SJSA1 (cell line): ENCODE results near the gene NKAIN4. TPM values are rescaled to one million over a fixed set of nuclear protein-coding genes. Genes with fewer than 3 reads are reported as not detected.
A peak's percentile ranks its signal among the peaks of the same experiment; 100 is the strongest.

ENCODE experiments used
- DNase-seq, 2 experiments: peaks; one replicate each; pipeline ENCODE4 v3.0.0-alpha.2; 2015 to 2020; ENCODE audit warnings: low spot score in 2 of 2, low read depth in 1 of 2
- H3K27ac ChIP-seq: fragments of 250-450 bp; sonication (Bioruptor Pico); 2 replicates; pipeline ENCODE4 v1.5.1; 2020; ENCODE audit warnings: mild to moderate bottlenecking, moderate library complexity
- H3K27me3 ChIP-seq: fragments of 250-450 bp; sonication (Bioruptor Pico); replicated peaks from 2 replicates; pipeline ENCODE4 v1.5.1; 2020; ENCODE audit warnings: mild to moderate bottlenecking, moderate library complexity
- H3K36me3 ChIP-seq: fragments of 250-450 bp; sonication (Bioruptor Pico); 2 replicates; pipeline ENCODE4 v1.5.1; 2020; ENCODE audit warnings: mild to moderate bottlenecking
- H3K4me1 ChIP-seq: fragments of 250-450 bp; sonication (Bioruptor Pico); replicated peaks from 2 replicates; pipeline ENCODE4 v1.6.1; 2021; ENCODE audit warnings: mild to moderate bottlenecking
- H3K4me3 ChIP-seq: fragments of 250-450 bp; sonication (Bioruptor Pico); 2 replicates; pipeline ENCODE4 v1.5.1; 2020; ENCODE audit warnings: mild to moderate bottlenecking
- H3K9me3 ChIP-seq: fragments of 250-450 bp; sonication (Bioruptor Pico); replicated peaks from 2 replicates; pipeline ENCODE4 v1.5.1; 2020; ENCODE audit warnings: mild to moderate bottlenecking
- total RNA-seq: library from RNA; depleted of rRNA; stranded (reverse); fragments of >200 nt; shearing (Covaris generic); gene quantifications from 2 replicates; pipeline ENCODE4 v1.2.3, GENCODE V29; 2014

NKAIN4 gene
- total RNA-seq, 1 experiment from 2014 or later = not detected

DNA sequence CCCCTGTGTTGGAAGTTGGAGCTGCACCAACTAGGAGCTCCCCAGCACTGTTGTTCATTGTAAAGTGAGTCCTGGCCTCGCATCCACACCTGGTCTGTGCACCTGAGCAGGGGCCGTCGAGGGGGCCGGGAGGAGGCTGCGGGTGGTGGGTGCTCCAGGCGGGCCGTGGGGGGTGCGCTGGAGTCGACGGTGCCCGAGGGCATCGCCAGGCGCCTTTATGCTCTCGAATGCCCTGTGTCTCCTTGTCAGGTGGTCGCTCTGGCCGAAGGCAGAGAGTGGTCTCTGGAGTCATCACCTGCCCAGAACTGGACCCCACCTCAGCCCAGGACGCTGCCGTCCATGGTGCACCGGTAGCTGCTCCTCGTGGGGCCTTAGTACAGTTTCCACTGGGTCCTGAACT is 22.7 kb upstream of the NKAIN4 start:
- no peaks in the 10 kb centered on the region for H3K9me3 ChIP-seq
- peaks cover 79% of the 10 kb centered on the region for H3K36me3 ChIP-seq
- no peak overlapping the region for H3K27ac ChIP-seq
- no peak for DNase-seq
- H3K4me3 ChIP-seq = no peak overlapping the region
- no peaks in the 10 kb centered on the region; the same call in 1 of the 2 replicates for H3K27me3 ChIP-seq
- peaks cover 12% of the 10 kb centered on the region for H3K4me1 ChIP-seq

DNA sequence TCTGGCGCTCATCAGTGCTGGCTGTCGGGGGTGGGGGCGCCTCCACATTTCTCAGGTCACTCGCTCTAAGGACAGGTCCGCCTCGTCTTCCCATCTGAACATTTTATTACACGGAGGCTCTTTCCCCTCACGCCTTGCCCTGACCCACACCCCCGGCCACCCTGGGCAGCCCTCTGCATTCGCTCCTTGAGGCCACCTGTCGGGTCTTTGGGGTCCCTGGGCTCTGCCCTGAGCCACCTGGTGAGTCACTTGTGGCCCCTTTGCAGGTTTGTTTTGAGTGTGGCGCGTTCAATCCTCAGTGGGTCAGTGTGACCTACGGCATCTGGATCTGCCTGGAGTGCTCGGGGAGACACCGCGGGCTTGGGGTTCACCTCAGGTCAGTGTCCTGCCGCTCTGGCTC is 21.6 kb upstream of the NKAIN4 start:
- DNase-seq = no peak
- Histone ChIP-seq H3K27ac (no peak overlapping the region), H3K4me1 (peaks cover 12% of the 10 kb centered on the region), H3K9me3 (no peaks in the 10 kb centered on the region), H3K36me3 (peaks cover 68% of the 10 kb centered on the region), H3K4me3 (no peak overlapping the region), H3K27me3 (no peaks in the 10 kb centered on the region; the same call in none of the 2 replicates)

DNA sequence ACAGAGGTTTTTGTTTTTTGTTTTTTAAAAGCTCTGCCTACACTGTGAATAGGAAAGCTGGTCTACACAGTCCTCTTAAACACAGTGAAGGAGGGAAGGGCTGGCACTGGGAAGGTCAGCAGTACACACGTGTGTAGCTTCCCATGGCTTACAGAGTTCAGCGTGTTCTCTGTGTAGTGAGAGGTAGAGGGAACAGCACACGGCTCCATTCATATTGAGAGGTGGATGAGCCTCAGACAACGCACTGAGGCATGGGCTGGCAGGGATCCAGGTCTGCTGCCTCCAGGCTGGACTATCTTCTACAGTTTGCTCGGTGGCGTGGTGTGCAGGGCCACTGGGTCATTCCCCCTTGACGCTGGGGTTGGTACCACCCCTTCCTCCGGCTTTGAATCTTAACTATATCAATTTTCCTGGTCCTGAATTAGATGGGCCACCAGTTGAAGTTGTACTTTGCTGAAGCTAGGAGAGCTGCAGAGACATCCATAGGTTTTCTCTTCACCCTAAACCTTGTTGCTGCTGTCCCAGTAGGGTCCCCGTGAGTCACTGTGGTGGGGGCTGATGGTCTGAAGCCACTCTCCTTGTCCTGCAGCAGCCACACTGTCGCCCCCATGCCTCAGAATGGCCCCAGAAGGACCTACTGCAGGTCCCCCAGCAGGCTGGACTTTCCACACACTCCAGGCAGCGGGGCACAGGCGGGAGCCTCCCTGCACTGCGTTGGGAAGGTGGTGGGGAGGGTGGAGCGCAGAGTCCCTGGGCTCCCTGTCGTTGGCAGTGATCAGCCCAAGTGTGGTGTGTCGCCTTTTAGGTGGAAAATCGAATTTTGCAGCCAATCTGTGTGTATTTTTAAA is 20.3 kb upstream of the NKAIN4 start:
- DNase-seq = no peak

DNA sequence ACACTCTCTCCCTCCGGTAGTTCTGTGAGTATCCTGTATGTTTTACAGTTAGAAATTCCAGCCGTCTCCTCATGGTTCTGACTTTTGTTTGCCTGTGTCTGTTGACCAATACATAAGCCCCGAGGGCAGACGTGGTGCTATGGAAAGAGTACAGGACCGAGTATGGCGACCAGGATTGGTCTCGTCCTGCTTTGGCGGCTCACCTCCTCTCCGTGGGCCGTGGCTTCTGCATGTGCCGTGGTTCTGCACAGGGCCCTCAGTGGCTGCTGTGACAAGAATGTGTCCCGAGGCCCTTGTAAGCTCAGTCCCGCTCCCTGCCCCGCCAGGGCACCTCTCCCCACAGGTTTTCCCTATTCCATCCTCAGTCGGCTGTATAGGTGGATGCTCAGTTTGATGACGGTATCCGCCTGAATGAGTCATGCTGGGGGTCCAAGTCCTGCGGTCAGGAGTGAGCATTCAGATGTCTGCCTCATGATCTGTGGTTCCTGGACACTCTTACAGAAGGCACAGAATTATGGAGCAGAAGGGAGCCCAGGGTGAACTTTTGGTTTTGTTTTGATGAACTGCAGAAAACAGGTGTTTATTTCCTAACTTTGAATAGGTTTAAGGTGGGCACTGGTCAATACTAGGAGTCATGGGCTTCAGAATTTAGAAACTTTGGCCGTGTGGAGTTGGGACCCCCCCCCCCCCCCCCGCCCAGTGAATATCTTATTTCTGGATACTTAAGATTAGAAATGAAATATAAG is 19.5 kb upstream of the NKAIN4 start:
- peak overlapping the region; percentile 66; the same call in 1 of the 2 replicates for H3K27ac ChIP-seq
- peak; percentile 47 to 70 for DNase-seq

More for the DNA sequence above, 20.3 kb upstream of the NKAIN4 start:
- no peaks in the 10 kb centered on the region for H3K9me3 ChIP-seq
- H3K27ac ChIP-seq = no peak overlapping the region
- H3K4me3 ChIP-seq = no peak overlapping the region
- peaks cover 12% of the 10 kb centered on the region for H3K4me1 ChIP-seq
- H3K27me3 ChIP-seq = no peaks in the 10 kb centered on the region; the same call in none of the 2 replicates
- H3K36me3 ChIP-seq = peaks cover 57% of the 10 kb centered on the region

DNA sequence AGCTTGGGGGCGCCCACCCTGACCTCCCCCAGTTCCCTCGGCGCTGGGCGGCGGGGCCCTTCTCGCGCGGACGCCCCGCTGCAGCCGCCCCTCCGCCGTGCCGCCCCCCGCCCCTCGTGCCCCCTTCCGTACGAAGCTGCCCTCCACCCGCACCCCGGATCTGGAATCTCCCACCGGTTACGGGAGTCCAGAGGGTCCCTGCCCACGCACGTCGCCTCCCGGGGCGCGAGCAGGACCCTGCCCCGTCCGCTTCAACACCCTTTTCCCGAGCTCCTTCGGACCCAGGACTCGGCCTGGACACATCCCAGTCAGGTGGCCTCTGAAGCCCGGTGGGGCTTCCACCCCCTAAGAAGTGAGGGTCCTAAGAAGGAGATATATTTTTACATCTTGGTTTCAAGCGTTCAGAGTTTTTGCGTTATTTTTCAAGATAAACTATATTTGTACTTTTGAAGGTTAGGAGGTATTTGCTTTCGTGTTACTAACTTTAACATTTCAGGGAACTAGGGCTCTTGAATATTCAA is 18.9 kb upstream of the NKAIN4 start:
- Histone ChIP-seq H3K4me3 (peak overlapping the region; percentile 99), H3K9me3 (no peaks in the 10 kb centered on the region), H3K36me3 (peaks cover 42% of the 10 kb centered on the region), H3K27ac (peak overlapping the region; percentile 66; the same call in 1 of the 2 replicates), H3K27me3 (peaks cover 7% of the 10 kb centered on the region), H3K4me1 (peaks cover 12% of the 10 kb centered on the region)
- no peak for DNase-seq

More for the DNA sequence above, 19.5 kb upstream of the NKAIN4 start:
- H3K4me1 ChIP-seq = peaks cover 12% of the 10 kb centered on the region
- H3K36me3 ChIP-seq = peaks cover 49% of the 10 kb centered on the region
- H3K27me3 ChIP-seq = no peaks in the 10 kb centered on the region; the same call in none of the 2 replicates
- H3K9me3 ChIP-seq = no peaks in the 10 kb centered on the region
- peak overlapping the region; percentile 99 for H3K4me3 ChIP-seq

DNA sequence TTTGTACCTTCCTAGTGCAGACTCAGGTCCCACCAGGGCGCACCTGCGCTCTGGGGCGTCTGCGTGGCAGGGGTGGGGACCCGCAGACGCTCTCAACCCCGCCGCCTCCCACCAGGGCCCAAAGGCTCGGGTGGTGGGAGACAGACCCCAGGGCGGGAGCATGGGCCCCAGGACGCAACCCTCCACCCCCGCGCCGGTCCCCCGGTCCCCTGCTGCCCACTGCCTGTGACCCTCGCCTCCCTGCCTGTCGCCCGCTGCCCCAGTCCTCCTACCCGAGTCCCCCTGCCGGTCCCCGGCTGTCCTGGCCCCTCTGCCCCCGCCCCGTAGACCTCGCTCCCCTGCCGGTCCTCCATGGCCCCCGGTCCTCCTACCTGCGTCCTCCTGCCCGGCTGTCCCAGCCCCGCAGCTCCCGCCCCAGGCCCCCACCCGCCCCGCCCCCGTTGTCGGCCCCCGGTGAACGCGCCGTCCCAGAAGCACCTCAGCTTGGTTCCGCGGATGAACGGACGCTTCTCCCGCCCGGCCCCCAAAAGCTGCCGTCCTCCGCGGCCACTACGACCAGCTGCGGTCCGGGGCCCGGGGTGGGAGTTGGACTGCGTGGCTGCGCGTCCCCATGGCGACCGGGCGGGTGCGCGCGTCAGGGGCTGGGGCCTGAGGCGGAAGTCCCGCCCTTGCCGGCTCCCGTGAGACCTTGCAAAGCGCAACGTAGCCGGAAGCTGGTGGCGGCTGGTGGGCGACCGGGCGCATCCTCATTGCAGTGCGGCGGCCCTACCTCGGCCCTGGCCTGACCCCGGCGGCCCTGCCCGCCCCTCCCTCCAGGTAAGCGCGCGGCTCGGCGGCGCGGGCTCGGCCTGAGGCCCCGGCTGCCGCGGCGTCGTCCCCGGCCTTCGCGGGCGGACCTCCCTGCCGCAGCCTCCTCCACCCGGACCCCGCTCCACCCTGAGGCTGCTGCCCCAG is 18.1 kb upstream of the NKAIN4 start, which contains the start of gene ARFGAP1:
TSS of gene ARFGAP1 (plus strand) at position 709 of the 954 bp plus-strand sequence. CDS start 2,768 bp downstream, outside the sequence.
- peak; percentile 52 to 88 for DNase-seq
- H3K4me3 ChIP-seq = peak within 1 kb of the TSS; percentile 99
- H3K9me3 ChIP-seq = no peaks in the 10 kb centered on the region
- H3K4me1 ChIP-seq = peaks cover 12% of the 10 kb centered on the region
- peaks cover 12% of the 10 kb centered on the region for H3K27me3 ChIP-seq
- peaks cover 35% of the 10 kb centered on the region for H3K36me3 ChIP-seq
- peak within 1 kb of the TSS; percentile 66; the same call in 1 of the 2 replicates for H3K27ac ChIP-seq

DNA sequence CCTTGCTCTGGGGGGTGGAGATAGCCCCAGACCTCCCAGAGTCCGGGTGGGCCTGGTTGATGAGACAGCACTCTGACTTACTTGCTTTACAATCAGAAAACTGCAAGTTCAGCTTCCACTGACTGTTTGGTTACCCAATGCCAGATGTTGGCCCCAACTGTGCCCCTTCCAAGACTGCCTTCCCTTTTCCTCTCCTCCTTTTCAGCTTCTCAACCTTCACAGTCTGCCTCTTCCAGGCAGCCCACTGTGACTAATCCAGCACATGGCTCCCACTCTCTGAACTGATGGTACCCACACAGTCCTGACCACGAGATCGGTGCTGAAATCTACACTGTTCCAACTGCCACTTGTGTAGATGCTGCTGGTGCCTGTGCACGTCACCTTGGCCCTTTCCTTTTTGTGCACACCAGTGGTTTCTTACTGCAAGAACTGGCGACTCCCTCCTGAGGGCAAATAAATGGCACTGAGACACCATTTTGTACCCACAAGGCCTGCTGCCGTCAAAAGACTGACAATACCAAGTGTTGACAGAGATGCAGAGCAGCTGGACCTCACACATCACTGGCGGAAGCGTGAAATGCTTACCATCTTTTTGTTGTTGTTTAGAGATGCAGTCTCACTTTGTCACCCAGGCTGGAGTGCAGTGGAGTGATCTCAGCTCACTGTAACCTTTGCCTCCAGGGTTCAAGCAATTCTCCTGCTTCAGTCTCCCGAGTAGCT is 16.5 kb upstream of the NKAIN4 start:
- Histone ChIP-seq H3K27me3 (peaks cover 18% of the 10 kb centered on the region), H3K9me3 (no peaks in the 10 kb centered on the region)

DNA sequence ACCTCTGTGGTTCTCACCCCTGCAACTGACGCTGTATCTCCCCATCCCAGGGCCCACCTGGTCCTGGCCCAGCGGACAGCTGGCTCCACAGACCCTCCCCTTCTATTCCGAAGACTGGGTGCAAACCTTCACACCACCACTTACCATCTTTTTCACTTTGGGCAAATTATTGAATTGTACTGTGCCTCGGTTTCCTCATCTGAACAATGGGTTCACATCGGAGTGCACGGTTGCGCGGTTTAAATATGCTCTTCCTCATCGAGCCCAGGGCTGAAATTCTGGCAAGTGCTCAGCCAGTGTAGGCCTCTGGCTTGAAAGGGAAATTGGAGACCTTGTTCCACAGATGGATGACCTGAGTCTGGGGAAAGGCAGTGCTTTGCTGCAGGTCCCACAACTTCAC is 15.5 kb upstream of the NKAIN4 start:
- Histone ChIP-seq H3K9me3 (no peaks in the 10 kb centered on the region), H3K27ac (no peak overlapping the region), H3K4me1 (peaks cover 12% of the 10 kb centered on the region), H3K36me3 (peaks cover 8% of the 10 kb centered on the region), H3K4me3 (no peak overlapping the region), H3K27me3 (peaks cover 26% of the 10 kb centered on the region)
- no peak for DNase-seq

More for the DNA sequence above, 16.5 kb upstream of the NKAIN4 start:
- no peak overlapping the region for H3K4me3 ChIP-seq
- DNase-seq = no peak
- H3K36me3 ChIP-seq = peaks cover 19% of the 10 kb centered on the region
- H3K27ac ChIP-seq = no peak overlapping the region
- H3K4me1 ChIP-seq = peaks cover 12% of the 10 kb centered on the region

DNA sequence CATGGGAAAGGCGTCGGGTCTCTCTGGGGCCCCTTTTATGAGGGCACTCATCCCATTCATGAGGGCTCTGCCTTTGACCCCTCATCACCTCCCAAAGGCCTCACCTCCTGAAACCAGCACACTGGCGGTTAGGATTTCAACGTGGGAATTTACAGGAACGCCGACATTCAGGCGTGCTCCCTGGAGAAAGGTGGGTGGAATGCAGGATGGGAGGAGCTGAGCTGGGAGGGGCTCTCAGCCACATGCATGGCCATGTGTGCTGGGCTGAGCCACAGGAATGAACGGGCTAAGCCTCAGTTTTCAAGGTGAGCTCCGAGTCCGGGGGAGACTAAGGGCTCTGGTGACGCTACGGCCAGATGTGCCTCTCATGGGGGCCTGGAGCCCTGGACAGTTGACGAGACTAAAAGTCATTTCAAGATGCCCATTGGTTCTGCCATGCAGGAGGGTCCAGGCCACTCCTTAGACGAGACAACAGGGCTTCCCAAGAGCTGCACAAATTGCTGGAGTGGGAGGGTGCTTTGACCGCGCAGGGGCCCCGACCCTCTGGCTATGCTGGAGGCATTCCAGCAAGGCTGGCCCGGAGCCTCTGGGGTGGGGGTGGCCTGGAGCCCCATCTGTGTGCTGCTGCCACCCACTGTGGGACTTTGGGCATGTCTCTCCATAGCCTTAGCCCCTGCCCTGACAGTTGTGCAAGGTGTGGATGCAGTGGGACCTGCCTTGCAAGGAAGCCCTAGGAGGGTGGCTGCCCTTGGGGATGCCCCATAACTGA is 14.6 kb upstream of the NKAIN4 start:
- Histone ChIP-seq H3K9me3 (no peaks in the 10 kb centered on the region), H3K4me1 (peaks cover 6% of the 10 kb centered on the region), H3K4me3 (no peak overlapping the region), H3K27ac (no peak overlapping the region), H3K27me3 (peaks cover 34% of the 10 kb centered on the region), H3K36me3 (peaks cover 5% of the 10 kb centered on the region)
- DNase-seq = no peak

DNA sequence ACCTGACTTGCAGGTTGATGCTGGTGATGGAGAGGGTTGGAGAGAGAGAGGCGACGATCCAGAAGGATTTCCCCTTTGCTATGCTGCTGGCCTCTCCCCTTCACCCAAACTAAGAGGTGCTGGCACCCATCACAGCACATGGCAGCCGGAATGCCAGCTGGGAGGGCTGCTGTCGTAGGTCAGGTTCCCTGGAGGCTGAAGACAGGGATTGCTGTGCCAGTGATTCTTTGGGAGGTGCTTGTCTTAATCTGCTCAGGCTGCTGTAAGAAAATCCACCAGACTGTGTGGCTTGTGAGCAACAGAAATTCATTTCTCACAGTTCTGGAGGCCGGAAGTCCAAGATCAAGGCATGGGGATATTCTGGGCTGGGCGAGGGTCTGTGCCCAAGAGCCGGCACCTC is 14.0 kb upstream of the NKAIN4 start:
- Histone ChIP-seq H3K27ac (no peak overlapping the region), H3K4me3 (no peak overlapping the region), H3K36me3 (peaks cover 5% of the 10 kb centered on the region)

DNA sequence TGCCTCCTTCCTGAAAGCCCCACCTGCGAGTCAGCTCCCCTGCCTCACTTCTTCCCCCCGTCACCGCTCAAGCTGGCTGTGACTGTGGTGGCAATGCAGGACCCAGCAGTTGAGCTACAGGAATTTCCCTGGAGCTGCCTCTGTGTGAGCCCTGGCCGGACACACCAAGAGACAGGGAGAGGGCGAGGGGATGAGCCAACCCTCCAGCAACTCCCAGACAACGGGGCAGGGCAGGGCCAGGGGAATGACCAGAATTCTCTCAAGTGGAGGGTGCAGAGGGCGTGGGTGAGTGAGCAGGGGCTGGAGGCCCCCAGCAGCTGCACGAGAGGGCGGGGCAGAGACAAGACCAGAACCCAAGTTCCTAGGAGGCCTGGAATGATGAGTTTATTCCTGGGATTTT is 13.4 kb upstream of the NKAIN4 start:
- Histone ChIP-seq H3K9me3 (no peaks in the 10 kb centered on the region), H3K27ac (no peak overlapping the region), H3K36me3 (peaks cover 2% of the 10 kb centered on the region), H3K4me3 (no peak overlapping the region), H3K4me1 (no peaks in the 10 kb centered on the region; the same call in 1 of the 2 replicates), H3K27me3 (peaks cover 46% of the 10 kb centered on the region)
- no peak for DNase-seq

More for the DNA sequence above, 14.0 kb upstream of the NKAIN4 start:
- no peak for DNase-seq
- H3K9me3 ChIP-seq = no peaks in the 10 kb centered on the region
- H3K4me1 ChIP-seq = peaks cover under 1% of the 10 kb centered on the region
- peaks cover 40% of the 10 kb centered on the region for H3K27me3 ChIP-seq
